ENCODE measurements around the gene CXCL13. TPM values are rescaled to one million over a fixed set of nuclear protein-coding genes. Genes with fewer than 3 reads are reported as not detected.

The CXCL13 gene
- polyA plus RNA-seq, 1 of the 3 experiments (the other 2 are of a cell fraction), result not detected

DNA sequence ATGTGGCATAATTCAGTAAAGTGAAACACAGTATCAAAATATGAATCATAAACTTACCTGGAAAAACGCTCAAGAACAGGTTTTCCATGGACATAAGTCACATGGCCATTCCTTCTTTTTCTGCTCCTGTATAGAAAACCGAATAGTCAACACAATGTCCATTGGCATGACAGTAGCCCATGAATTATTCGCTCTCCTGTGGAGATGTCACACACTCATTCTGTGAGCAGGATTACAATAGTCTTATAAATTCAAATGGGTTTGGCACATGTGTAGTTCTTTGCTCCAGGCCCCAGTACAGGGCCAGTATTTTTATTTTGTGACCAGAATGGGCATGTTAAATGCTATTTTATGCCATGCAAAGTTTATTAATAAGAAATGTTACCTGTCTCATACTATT lies 15.1 kb upstream of the CXCL13 start (continued):
- no peak for TF ChIP-seq SMC3 (IDR thresholded peaks at IDR 0.05; ENCODE audit: low read depth, low read length)
- TF ChIP-seq, protein P1, sequence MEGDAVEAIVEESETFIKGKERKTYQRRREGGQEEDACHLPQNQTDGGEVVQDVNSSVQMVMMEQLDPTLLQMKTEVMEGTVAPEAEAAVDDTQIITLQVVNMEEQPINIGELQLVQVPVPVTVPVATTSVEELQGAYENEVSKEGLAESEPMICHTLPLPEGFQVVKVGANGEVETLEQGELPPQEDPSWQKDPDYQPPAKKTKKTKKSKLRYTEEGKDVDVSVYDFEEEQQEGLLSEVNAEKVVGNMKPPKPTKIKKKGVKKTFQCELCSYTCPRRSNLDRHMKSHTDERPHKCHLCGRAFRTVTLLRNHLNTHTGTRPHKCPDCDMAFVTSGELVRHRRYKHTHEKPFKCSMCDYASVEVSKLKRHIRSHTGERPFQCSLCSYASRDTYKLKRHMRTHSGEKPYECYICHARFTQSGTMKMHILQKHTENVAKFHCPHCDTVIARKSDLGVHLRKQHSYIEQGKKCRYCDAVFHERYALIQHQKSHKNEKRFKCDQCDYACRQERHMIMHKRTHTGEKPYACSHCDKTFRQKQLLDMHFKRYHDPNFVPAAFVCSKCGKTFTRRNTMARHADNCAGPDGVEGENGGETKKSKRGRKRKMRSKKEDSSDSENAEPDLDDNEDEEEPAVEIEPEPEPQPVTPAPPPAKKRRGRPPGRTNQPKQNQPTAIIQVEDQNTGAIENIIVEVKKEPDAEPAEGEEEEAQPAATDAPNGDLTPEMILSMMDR (IDR thresholded peaks at IDR 0.05), result no peak

- Histone ChIP-seq H3K79me2 (ENCODE audit: insufficient read depth) (no peaks in the 10 kb centered on the region), H3K9ac (no peak overlapping the region), H3K9me2 (no peaks in the 10 kb centered on the region), H3K4me1 (ENCODE audit: control insufficient read depth in 1 of 2, insufficient read depth in 2 of 2, low read depth in 1 of 2, low read length in 1 of 2) (no peaks in the 10 kb centered on the region), H3K27ac (ENCODE audit: low read depth in 2 of 2, low read length in 1 of 2) (no peak overlapping the region), H3K9me3 (no peaks in the 10 kb centered on the region), H3K36me3 (replicated peaks in 1 of 2; ENCODE audit: control insufficient read depth in 1 of 2, insufficient read depth in 2 of 2, low read length in 1 of 2) (no peaks in the 10 kb centered on the region), H2AFZ (ENCODE audit: low read depth) (no peak overlapping the region), H3K4me2 (no peak overlapping the region), H3K4me3 (ENCODE audit: low read depth in 2 of 2, low read length in 1 of 2) (no peak overlapping the region), H3K27me3 (ENCODE audit: insufficient read depth) (peaks cover 34% of the 10 kb centered on the region; the same call in 1 of the 2 replicates), H3F3A (replicated peaks; ENCODE audit: insufficient read depth) (no peaks in the 10 kb centered on the region), H4K20me1 (ENCODE audit: insufficient read depth) (no peaks in the 10 kb centered on the region)
- no peak for DNase-seq
- CTCF ChIA-PET, result interaction anchor here (1.0 to 4.0 kb wide), 2 partner anchors 8 to 10 kb away, joined by 3 to 21 read pairs; no protein-coding TSS in a partner anchor
- TF ChIP-seq JUND (IDR thresholded peaks at IDR 0.05) (no peak), SMC3 (IDR thresholded peaks at IDR 0.05; ENCODE audit: low read depth, low read length) (no peak), MEF2A (IDR thresholded peaks at IDR 0.05; ENCODE audit: borderline replicate concordance, low read depth) (no peak), POLR2AphosphoS5 (IDR thresholded peaks at IDR 0.05; ENCODE audit: low read depth, low read length) (no peak), FOXJ3 (CRISPR knock-in tag; IDR thresholded peaks at IDR 0.05) (no peak), CHD2 (IDR thresholded peaks at IDR 0.05; ENCODE audit: low read length, partially characterized antibody) (no peak), GABPA (IDR thresholded peaks at IDR 0.05; ENCODE audit: low read depth) (no peak), IRF3 (IDR thresholded peaks at IDR 0.05; ENCODE audit: low read depth, low read length) (no peak), SIN3A (IDR thresholded peaks at IDR 0.05; ENCODE audit: borderline replicate concordance, low read depth, low read length) (no peak)
- POLR2A ChIA-PET, result no interaction called here
- WGBS (ENCODE audit: low lambda C conversion rate), result 17% methylated on average over 1 of the region's 1 CpG
Observed at GRCh38 chr4:77591532-77591931, 14.1 kb upstream of the CXCL13 start.

- Histone ChIP-seq H3K4me3 (ENCODE audit: low read depth in 2 of 2, low read length in 1 of 2) (0 out of 4 replicates have a peak overlapping the region, but pooled peaks of 1 of the 2 experiments have one; percentile 12), H2AFZ (ENCODE audit: low read depth) (no peak overlapping the region), H3K4me1 (ENCODE audit: control insufficient read depth in 1 of 2, insufficient read depth in 2 of 2, low read depth in 1 of 2, low read length in 1 of 2) (no peaks in the 10 kb centered on the region), H3F3A (replicated peaks; ENCODE audit: insufficient read depth) (no peaks in the 10 kb centered on the region), H3K27ac (ENCODE audit: low read depth in 2 of 2, low read length in 1 of 2) (no peak overlapping the region), H4K20me1 (ENCODE audit: insufficient read depth) (no peaks in the 10 kb centered on the region), H3K79me2 (ENCODE audit: insufficient read depth) (no peaks in the 10 kb centered on the region), H3K36me3 (replicated peaks in 1 of 2; ENCODE audit: control insufficient read depth in 1 of 2, insufficient read depth in 2 of 2, low read length in 1 of 2) (no peaks in the 10 kb centered on the region), H3K27me3 (ENCODE audit: insufficient read depth) (peaks cover 35% of the 10 kb centered on the region), H3K4me2 (0 out of 2 replicates have a peak overlapping the region, but pooled peaks have one; percentile 25), H3K9ac (no peak overlapping the region), H3K9me2 (no peaks in the 10 kb centered on the region), H3K9me3 (no peaks in the 10 kb centered on the region)
- POLR2A ChIA-PET, result no interaction called here
- no peak for DNase-seq
- WGBS (ENCODE audit: low lambda C conversion rate), result 12% methylated on average over 7 of the region's 7 CpGs
- CTCF ChIA-PET, result interaction anchor here (4.0 kb wide), 1 partner anchor 8 kb away, joined by 21 read pairs; no protein-coding TSS in a partner anchor
- TF ChIP-seq TAF1 (IDR thresholded peaks at IDR 0.05; ENCODE audit: borderline replicate concordance, low read depth, low read length) (no peak), EZH2phosphoT487 (IDR thresholded peaks at IDR 0.05; ENCODE audit: borderline replicate concordance, low read depth) (no peak), EP300 (IDR thresholded peaks at IDR 0.05; ENCODE audit: borderline replicate concordance in 1 of 2, low read depth in 1 of 2, low read length in 1 of 2) (no peak), MXI1 (IDR thresholded peaks at IDR 0.05; ENCODE audit: low read depth, low read length) (no peak), RAD21 (IDR thresholded peaks at IDR 0.05; ENCODE audit: low read length) (no peak), FOXM1 (IDR thresholded peaks at IDR 0.05; ENCODE audit: low read depth) (no peak), PBX3 (IDR thresholded peaks at IDR 0.05) (no peak), TEAD4 (IDR thresholded peaks at IDR 0.05; ENCODE audit: borderline replicate concordance, insufficient read depth) (no peak), RCOR1 (IDR thresholded peaks at IDR 0.05; ENCODE audit: low read length) (no peak), GABPA (IDR thresholded peaks at IDR 0.05; ENCODE audit: low read depth) (no peak), RXRA (IDR thresholded peaks at IDR 0.05; ENCODE audit: borderline replicate concordance, low read depth) (no peak)
- TF ChIP-seq, protein P2, sequence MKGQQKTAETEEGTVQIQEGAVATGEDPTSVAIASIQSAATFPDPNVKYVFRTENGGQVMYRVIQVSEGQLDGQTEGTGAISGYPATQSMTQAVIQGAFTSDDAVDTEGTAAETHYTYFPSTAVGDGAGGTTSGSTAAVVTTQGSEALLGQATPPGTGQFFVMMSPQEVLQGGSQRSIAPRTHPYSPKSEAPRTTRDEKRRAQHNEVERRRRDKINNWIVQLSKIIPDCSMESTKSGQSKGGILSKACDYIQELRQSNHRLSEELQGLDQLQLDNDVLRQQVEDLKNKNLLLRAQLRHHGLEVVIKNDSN (IDR thresholded peaks at IDR 0.05; ENCODE audit: borderline replicate concordance, low read depth), result no peak
Observed at GRCh38 chr4:77593101-77593500, 12.5 kb upstream of the CXCL13 start.
